K562 (cell line): ENCODE data around the gene CIAPIN1. TPM values are rescaled to one million over a fixed set of nuclear protein-coding genes. Genes with fewer than 3 reads are reported as not detected.

Source experiments
- CTBP1 ChIP-seq: fragments of 450-650 bp; IDR thresholded peaks from 2 replicates; pipeline ENCODE4 v1.6.1; 2016; ENCODE audit warnings: borderline replicate concordance
- ETV6 ChIP-seq, 3 experiments: fragments of 150-350 bp in 1 of 3; sonication (generic) in 1 of 3; formaldehyde crosslinking in 1 of 3; IDR thresholded peaks; 2 replicates each; pipeline versions ENCODE4 v1.6.1 to v1.8.0; 2014 to 2022; ENCODE audit warnings: borderline replicate concordance in 2 of 3, low read depth in 2 of 3, antibody characterized with exemption in 1 of 3, low read length in 1 of 3, mild to moderate bottlenecking in 1 of 3, missing genetic modification reagents in 1 of 3
- FOXP1 ChIP-seq: sonication (generic); formaldehyde crosslinking; IDR thresholded peaks from 2 replicates; pipeline ENCODE4 v1.8.0; 2022; ENCODE audit warnings: mild to moderate bottlenecking, missing genetic modification reagents
- HDAC6 ChIP-seq: IDR thresholded peaks from 2 replicates; pipeline ENCODE4 v1.6.1; 2012; ENCODE audit warnings: low read depth, mild to moderate bottlenecking, control low read depth, inconsistent platforms, low read length, moderate library complexity
- KAT7 ChIP-seq: sonication (generic); formaldehyde crosslinking; IDR thresholded peaks from 2 replicates; pipeline ENCODE4 v1.8.0; 2022; ENCODE audit warnings: missing genetic modification reagents, mild to moderate bottlenecking, borderline replicate concordance
- KAT8 ChIP-seq: fragments of 450-650 bp; IDR thresholded peaks from 2 replicates; pipeline ENCODE4 v1.6.1; 2016; ENCODE audit warnings: low read depth, mild to moderate bottlenecking
- KDM5B ChIP-seq: fragments of 200-600 bp; sonication (generic); IDR thresholded peaks from 2 replicates; pipeline ENCODE4 v1.6.1; 2012; ENCODE audit warnings: low read depth, mild to moderate bottlenecking, moderate library complexity, low read length, control low read depth, inconsistent platforms; ENCODE audit not compliant: insufficient replicate concordance
- NEUROD1 ChIP-seq: fragments of 150-350 bp; IDR thresholded peaks from 2 replicates; pipeline ENCODE4 v1.6.1; 2014; ENCODE audit warnings: borderline replicate concordance, low read length, low read depth; ENCODE audit not compliant: partially characterized antibody
- PHB2 ChIP-seq: fragments of 450-650 bp; IDR thresholded peaks from 2 replicates; pipeline ENCODE4 v1.6.1; 2017; ENCODE audit warnings: low read depth
- POLR2A ChIP-seq: fragments of 450-650 bp; conservative IDR thresholded peaks from 2 replicates; pipeline ENCODE4 v1.6.1; 2016
- RBBP5 ChIP-seq: fragments of 200-600 bp; sonication (generic); IDR thresholded peaks from 2 replicates; pipeline ENCODE4 v1.6.1; 2012; ENCODE audit warnings: borderline replicate concordance, mild to moderate bottlenecking, low read length, control low read depth, inconsistent platforms; ENCODE audit not compliant: insufficient read depth, poor library complexity, severe bottlenecking
- SIX5 ChIP-seq, 2 experiments: IDR thresholded peaks; 2 replicates each; pipeline ENCODE4 v1.6.1; 2011; ENCODE audit warnings: low read length in 2 of 2, borderline replicate concordance in 1 of 2, low read depth in 1 of 2, mild to moderate bottlenecking in 1 of 2, moderate library complexity in 1 of 2; ENCODE audit not compliant: insufficient read depth in 1 of 2
- U2AF1 ChIP-seq: fragments of 200-400 bp; formaldehyde crosslinking; optimal IDR thresholded peaks from 2 replicates; pipeline ENCODE3; 2017; ENCODE audit warnings: mild to moderate bottlenecking, low read depth, low read length, moderate library complexity
- ZNF133 ChIP-seq: fragments of 250-450 bp; sonication (Bioruptor Pico); IDR thresholded peaks from 2 replicates; pipeline ENCODE4 v1.4.0; 2020; ENCODE audit warnings: mild to moderate bottlenecking
- ZNF23 ChIP-seq: fragments of 250-450 bp; sonication (Bioruptor Pico); IDR thresholded peaks from 2 replicates; pipeline ENCODE4 v1.4.0; 2020; ENCODE audit warnings: mild to moderate bottlenecking
- ZNF589 ChIP-seq: fragments of 200-800 bp; sonication (Bioruptor generic); IDR thresholded peaks from 2 replicates; pipeline ENCODE4 v1.6.1; 2016; ENCODE audit warnings: low read depth, missing genetic modification characterization, missing compliant biosample characterization
- polyA plus RNA-seq, 8 experiments: library from polyadenylated mRNA; depleted of rRNA in 4 of 8; stranded (reverse) in 5 of 8; unstranded in 3 of 8; fragments of >200 nt; fragmentation: Nextera tagmentation in 2 of 8; fragmentation: Illumina TruSeq in 1 of 8; extraction: Ambion mirVana in 2 of 8; extraction: Trizol in 1 of 8; gene quantifications; 2 replicates each; pipeline versions ENCODE4 v1.2.1 to v1.2.3, GENCODE V29; 2011 to 2014; ENCODE audit warnings: inconsistent platforms in 1 of 8, missing spikeins in 1 of 8
- total RNA-seq, 7 experiments: library from RNA; depleted of rRNA in 6 of 7; stranded (reverse); fragments of >200 nt in 6 of 7; fragmentation: Illumina TruSeq in 2 of 7; extraction: Trizol in 2 of 7; gene quantifications; 2 replicates each; pipeline versions ENCODE4 v1.2.1 to v1.2.3, GENCODE V29; 2011 to 2021; ENCODE audit warnings: low replicate concordance in 1 of 7
- TF ChIP-seq, protein P1 (sequence below): fragments of 250-450 bp; sonication (Bioruptor Pico); IDR thresholded peaks from 2 replicates; pipeline ENCODE4 v1.5.0; 2021
- TF ChIP-seq, protein P2 (sequence below): fragments of 200-800 bp; sonication (Bioruptor generic); IDR thresholded peaks from 2 replicates; pipeline ENCODE4 v1.6.1; 2017; ENCODE audit warnings: missing genetic modification characterization, missing compliant biosample characterization
- TF ChIP-seq, protein P3 (sequence below): fragments of 450-650 bp; IDR thresholded peaks from 2 replicates; pipeline ENCODE4 v1.6.1; 2016; ENCODE audit warnings: mild to moderate bottlenecking

CIAPIN1 gene
- total and polyA plus RNA-seq, 9 of the 15 experiments (the other 6 are each of a cell fraction or from before 2014, with no cell fraction given) = 71.8 to 263 (median 95.7) TPM

GRCh38 chr16:57447186-57447962, at the start of gene CIAPIN1, which contains the start of gene COQ9 (continued):
- TF ChIP-seq SIX5 (IDR thresholded peaks at IDR 0.05; ENCODE audit: borderline replicate concordance in 1 of 2, insufficient read depth in 1 of 2, low read depth in 1 of 2, low read length in 2 of 2) = peak; percentile 67 to 75; a peak in 3 of 4 replicates
- TF ChIP-seq ZNF23 (CRISPR knock-in tag) = no peak
- peak; percentile 52 for TF ChIP-seq U2AF1
- no peak for TF ChIP-seq FOXP1 (CRISPR knock-in tag)
- 0 out of 2 replicates have a peak, but pooled peaks have one; percentile 32 for TF ChIP-seq ZNF589 (CRISPR knock-in tag)
- no peak for TF ChIP-seq PHB2
- no peak for TF ChIP-seq ETV6 (IDR thresholded peaks at IDR 0.05; ENCODE audit: borderline replicate concordance in 1 of 2, low read depth in 2 of 2, low read length in 1 of 2)
- no peak for TF ChIP-seq ETV6 (CRISPR knock-in tag; IDR thresholded peaks at IDR 0.05; ENCODE audit: borderline replicate concordance)
- TF ChIP-seq POLR2A = peak; percentile 93
- TF ChIP-seq, protein P1, sequence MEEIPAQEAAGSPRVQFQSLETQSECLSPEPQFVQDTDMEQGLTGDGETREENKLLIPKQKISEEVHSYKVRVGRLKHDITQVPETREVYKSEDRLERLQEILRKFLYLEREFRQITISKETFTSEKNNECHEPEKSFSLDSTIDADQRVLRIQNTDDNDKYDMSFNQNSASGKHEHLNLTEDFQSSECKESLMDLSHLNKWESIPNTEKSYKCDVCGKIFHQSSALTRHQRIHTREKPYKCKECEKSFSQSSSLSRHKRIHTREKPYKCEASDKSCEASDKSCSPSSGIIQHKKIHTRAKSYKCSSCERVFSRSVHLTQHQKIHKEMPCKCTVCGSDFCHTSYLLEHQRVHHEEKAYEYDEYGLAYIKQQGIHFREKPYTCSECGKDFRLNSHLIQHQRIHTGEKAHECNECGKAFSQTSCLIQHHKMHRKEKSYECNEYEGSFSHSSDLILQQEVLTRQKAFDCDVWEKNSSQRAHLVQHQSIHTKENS (CRISPR knock-in tag) = no peak
- TF ChIP-seq KAT7 (CRISPR knock-in tag) = peak; percentile 93
- TF ChIP-seq RBBP5 = peak; percentile 70
- TF ChIP-seq, protein P2, sequence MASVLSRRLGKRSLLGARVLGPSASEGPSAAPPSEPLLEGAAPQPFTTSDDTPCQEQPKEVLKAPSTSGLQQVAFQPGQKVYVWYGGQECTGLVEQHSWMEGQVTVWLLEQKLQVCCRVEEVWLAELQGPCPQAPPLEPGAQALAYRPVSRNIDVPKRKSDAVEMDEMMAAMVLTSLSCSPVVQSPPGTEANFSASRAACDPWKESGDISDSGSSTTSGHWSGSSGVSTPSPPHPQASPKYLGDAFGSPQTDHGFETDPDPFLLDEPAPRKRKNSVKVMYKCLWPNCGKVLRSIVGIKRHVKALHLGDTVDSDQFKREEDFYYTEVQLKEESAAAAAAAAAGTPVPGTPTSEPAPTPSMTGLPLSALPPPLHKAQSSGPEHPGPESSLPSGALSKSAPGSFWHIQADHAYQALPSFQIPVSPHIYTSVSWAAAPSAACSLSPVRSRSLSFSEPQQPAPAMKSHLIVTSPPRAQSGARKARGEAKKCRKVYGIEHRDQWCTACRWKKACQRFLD = peak; percentile 76; the same call in 1 of the 2 replicates
- TF ChIP-seq CTBP1 = peak; percentile 50; the same call in 1 of the 2 replicates
- no peak for TF ChIP-seq ZNF133 (CRISPR knock-in tag)
- peak; percentile 81 for TF ChIP-seq NEUROD1
- TF ChIP-seq, protein P3, sequence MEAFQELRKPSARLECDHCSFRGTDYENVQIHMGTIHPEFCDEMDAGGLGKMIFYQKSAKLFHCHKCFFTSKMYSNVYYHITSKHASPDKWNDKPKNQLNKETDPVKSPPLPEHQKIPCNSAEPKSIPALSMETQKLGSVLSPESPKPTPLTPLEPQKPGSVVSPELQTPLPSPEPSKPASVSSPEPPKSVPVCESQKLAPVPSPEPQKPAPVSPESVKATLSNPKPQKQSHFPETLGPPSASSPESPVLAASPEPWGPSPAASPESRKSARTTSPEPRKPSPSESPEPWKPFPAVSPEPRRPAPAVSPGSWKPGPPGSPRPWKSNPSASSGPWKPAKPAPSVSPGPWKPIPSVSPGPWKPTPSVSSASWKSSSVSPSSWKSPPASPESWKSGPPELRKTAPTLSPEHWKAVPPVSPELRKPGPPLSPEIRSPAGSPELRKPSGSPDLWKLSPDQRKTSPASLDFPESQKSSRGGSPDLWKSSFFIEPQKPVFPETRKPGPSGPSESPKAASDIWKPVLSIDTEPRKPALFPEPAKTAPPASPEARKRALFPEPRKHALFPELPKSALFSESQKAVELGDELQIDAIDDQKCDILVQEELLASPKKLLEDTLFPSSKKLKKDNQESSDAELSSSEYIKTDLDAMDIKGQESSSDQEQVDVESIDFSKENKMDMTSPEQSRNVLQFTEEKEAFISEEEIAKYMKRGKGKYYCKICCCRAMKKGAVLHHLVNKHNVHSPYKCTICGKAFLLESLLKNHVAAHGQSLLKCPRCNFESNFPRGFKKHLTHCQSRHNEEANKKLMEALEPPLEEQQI = no peak
- peak; percentile 81 for TF ChIP-seq KDM5B
- no peak for TF ChIP-seq HDAC6
- TF ChIP-seq KAT8 = no peak
